ENCODE measurements around the gene NPAS3.

GRCh38 chr14:32991691-32992090 lies 53.0 kb downstream of the NPAS3 start:
- TF ChIP-seq CTCF (conservative IDR thresholded peaks at IDR 0.05; ENCODE audit: low read length) (no peak), EZH2phosphoT487 (IDR thresholded peaks at IDR 0.05; ENCODE audit: borderline replicate concordance) (no peak)

Measured in Loucy (cell line).